K562 (cell line): ENCODE results near the gene UBAP2. TPM values are rescaled to one million over a fixed set of nuclear protein-coding genes. Genes with fewer than 3 reads are reported as not detected.

Experiments used
- ATAC-seq: fragments of 200-7000 bp; cut with Tn5 transposase; 3 replicates; pipeline ENCODE4 v1.9.1; 2020; ENCODE audit warnings: moderate library complexity
- BruUV-seq: library from RNA; stranded (reverse); fragments of 400-500 nt; replicated peaks from 2 replicates; lab custom pipeline; 2021; lab: Mats Ljungman, UMichigan
- CTCF ChIA-PET: fragments of 300-600 bp; formaldehyde crosslinking; extraction: SDS; loops from one replicate; lab custom pipeline; 2021; ENCODE audit warnings: low intra/inter-chr PET ratio; lab: Yijun Ruan, JAX
- POLR2A ChIA-PET: fragments of 300-600, 350-650 bp; sonication (Branson Sonifier 250); formaldehyde crosslinking; extraction: SDS; loops from one replicate; lab custom pipeline; 2021; ENCODE audit warnings: antibody characterized with exemption, inconsistent platforms; lab: Yijun Ruan, JAX
- DNase-seq, 4 experiments: peaks; one replicate each; pipeline versions ENCODE4 v3.0.0 to v3.0.0-alpha.2; 2011 to 2018; ENCODE audit warnings: low spot score in 3 of 4, mixed read lengths in 3 of 4; ENCODE audit errors: extremely low read depth in 1 of 4
- FAIRE-seq: peaks from 2 replicates; lab custom pipeline; 2011; peaks lifted over from hg19 to GRCh38; lab: Jason Lieb, UNC
- H2AFZ ChIP-seq: 2 replicates; pipeline ENCODE4 v1.6.0; 2011; ENCODE audit warnings: low read depth, low read length, control low read depth, inconsistent platforms
- H3K27ac ChIP-seq: fragments of 200-600 bp; 3 replicates; pipeline ENCODE4 v1.8.0; 2011; ENCODE audit warnings: low read depth, mild to moderate bottlenecking, control low read depth, inconsistent platforms, low read length, moderate library complexity, mixed read lengths; ENCODE audit errors: extremely low read depth
- H3K27me3 ChIP-seq, 2 experiments: fragments of 300-600 bp in 1 of 2; 2 replicates in 1 of 2; 3 replicates in 1 of 2; pipeline versions ENCODE4 v1.6.0 to v1.8.0; 2011; ENCODE audit warnings: inconsistent platforms in 2 of 2, low read length in 2 of 2, mild to moderate bottlenecking in 1 of 2, mixed read lengths in 1 of 2, moderate library complexity in 1 of 2; ENCODE audit not compliant: control insufficient read depth in 2 of 2, insufficient read depth in 2 of 2
- H3K36me3 ChIP-seq: fragments of 300-600 bp; 3 replicates; pipeline ENCODE4 v1.8.0; 2011; ENCODE audit warnings: mild to moderate bottlenecking, low read length, inconsistent platforms; ENCODE audit not compliant: control insufficient read depth, insufficient read depth
- H3K4me1 ChIP-seq, 2 experiments: fragments of 200-600 bp in 1 of 2; replicated peaks in 1 of 2; 2 replicates in 1 of 2; 3 replicates in 1 of 2; pipeline versions ENCODE4 v1.5.1 to v1.8.0; 2011; ENCODE audit warnings: inconsistent platforms in 2 of 2, low read length in 2 of 2, mild to moderate bottlenecking in 1 of 2, mixed read lengths in 1 of 2, moderate library complexity in 1 of 2; ENCODE audit not compliant: control insufficient read depth in 2 of 2, insufficient read depth in 2 of 2
- H3K4me2 ChIP-seq: 2 replicates; pipeline ENCODE4 v1.6.1; 2011; ENCODE audit warnings: low read length, control low read depth, inconsistent platforms, mixed read lengths; ENCODE audit not compliant: insufficient read depth
- H3K4me3 ChIP-seq: fragments of 200-600 bp; sonication (generic), shearing (Covaris generic); 2 replicates; pipeline ENCODE4 v1.5.1; 2016; ENCODE audit warnings: control low read depth, inconsistent platforms
- H3K79me2 ChIP-seq: fragments of 200-600 bp; 3 replicates; pipeline ENCODE4 v1.8.0; 2011; ENCODE audit warnings: low read length, inconsistent platforms; ENCODE audit not compliant: control insufficient read depth, insufficient read depth
- H3K9ac ChIP-seq, 2 experiments: 2 replicates each; pipeline versions ENCODE4 v1.6.0 to v1.6.1; 2011; ENCODE audit warnings: low read depth in 2 of 2, low read length in 2 of 2, control low read depth in 1 of 2, inconsistent platforms in 1 of 2, mild to moderate bottlenecking in 1 of 2, mixed read lengths in 1 of 2; ENCODE audit not compliant: insufficient read depth in 1 of 2
- H3K9me1 ChIP-seq: one replicate; pipeline ENCODE4 v1.6.0; 2011; ENCODE audit warnings: inconsistent platforms, mild to moderate bottlenecking, low read length, moderate library complexity; ENCODE audit not compliant: control insufficient read depth, insufficient read depth
- H3K9me3 ChIP-seq: replicated peaks from 2 replicates; pipeline ENCODE4 v1.5.1; 2011; ENCODE audit warnings: low read depth, low read length, inconsistent platforms; ENCODE audit not compliant: control insufficient read depth, insufficient read depth
- H4K20me1 ChIP-seq: replicated peaks from 2 replicates; pipeline ENCODE4 v1.6.1; 2011; ENCODE audit warnings: low read length, inconsistent platforms, mixed read lengths; ENCODE audit not compliant: control insufficient read depth, insufficient read depth
- E2F6 ChIP-seq, 2 experiments: IDR thresholded peaks; 2 replicates each; pipeline ENCODE4 v1.6.1; 2011; ENCODE audit warnings: borderline replicate concordance in 1 of 2, control low read depth in 1 of 2, low read depth in 1 of 2, low read length in 1 of 2, mild to moderate bottlenecking in 1 of 2, mixed read lengths in 1 of 2, moderate library complexity in 1 of 2; ENCODE audit not compliant: insufficient read depth in 1 of 2, insufficient read length in 1 of 2, poor library complexity in 1 of 2, severe bottlenecking in 1 of 2; ENCODE audit errors: extremely low read depth in 1 of 2
- RAD51 ChIP-seq: fragments of 450-650 bp; IDR thresholded peaks from 2 replicates; pipeline ENCODE4 v1.7.1; 2016; ENCODE audit warnings: low read depth, mild to moderate bottlenecking, borderline replicate concordance
- RERE ChIP-seq: sonication (generic); formaldehyde crosslinking; IDR thresholded peaks from 2 replicates; pipeline ENCODE4 v1.8.0; 2023; ENCODE audit warnings: missing genetic modification reagents, mild to moderate bottlenecking, borderline replicate concordance
- SMAD1 ChIP-seq: fragments of 150-350 bp; IDR thresholded peaks from 2 replicates; pipeline ENCODE4 v1.6.1; 2014; ENCODE audit warnings: low read length, low read depth; ENCODE audit not compliant: partially characterized antibody
- SP2 ChIP-seq: IDR thresholded peaks from 2 replicates; pipeline ENCODE4 v1.6.1; 2011; ENCODE audit warnings: mild to moderate bottlenecking, low read depth, low read length, moderate library complexity; ENCODE audit not compliant: poor library complexity, severe bottlenecking; ENCODE audit errors: extremely low read depth
- TAF1 ChIP-seq: IDR thresholded peaks from 2 replicates; pipeline ENCODE4 v1.6.1; 2011; ENCODE audit warnings: mild to moderate bottlenecking, low read length, moderate library complexity; ENCODE audit not compliant: insufficient read depth, control insufficient read depth, severe bottlenecking; ENCODE audit errors: extremely low read depth
- ZBTB33 ChIP-seq: sonication (generic); formaldehyde crosslinking; IDR thresholded peaks from 2 replicates; pipeline ENCODE4 v1.8.1; 2023; ENCODE audit warnings: mild to moderate bottlenecking, missing genetic modification reagents
- ZFP1 ChIP-seq: fragments of 450-650 bp; formaldehyde crosslinking; IDR thresholded peaks from 2 replicates; pipeline ENCODE4 v1.4.0; 2020; ENCODE audit warnings: mild to moderate bottlenecking, mixed read lengths
- ZNF408 ChIP-seq: fragments of 250-450 bp; sonication (Bioruptor Pico); IDR thresholded peaks from 2 replicates; pipeline ENCODE4 v1.4.0; 2020; ENCODE audit warnings: low read depth, mild to moderate bottlenecking, moderate library complexity
- ZNF75A ChIP-seq: fragments of 450-650 bp; formaldehyde crosslinking; IDR thresholded peaks from 2 replicates; pipeline ENCODE4 v1.4.0; 2020; ENCODE audit warnings: mild to moderate bottlenecking
- WGBS: fragments of 100-300 bp; shearing (Covaris generic); methylation state at CpG from one replicate; pipeline ENCODE4 v1.1.6; 2016; ENCODE audit warnings: low coverage, mixed read lengths; ENCODE audit not compliant: insufficient coverage; ENCODE audit errors: missing lambda C conversion rate; 5-methylcytosine and 5-hydroxymethylcytosine counted together
- in situ Hi-C: fragments of 300-500 bp; cut with MboI; formaldehyde crosslinking; loops from 4 replicates; pipeline ENCODE4 v1.15.0; 2018; ENCODE audit warnings: inconsistent platforms, mixed read lengths
- intact Hi-C: fragments of 100-400 bp; cut with micrococcal nuclease; formaldehyde crosslinking; loops from 2 replicates; pipeline ENCODE4 v1.14.2; 2022
- polyA plus RNA-seq, 8 experiments: library from polyadenylated mRNA; depleted of rRNA in 4 of 8; stranded (reverse) in 5 of 8; unstranded in 3 of 8; fragments of >200 nt; fragmentation: Nextera tagmentation in 2 of 8; fragmentation: Illumina TruSeq in 1 of 8; extraction: Ambion mirVana in 2 of 8; extraction: Trizol in 1 of 8; gene quantifications; 2 replicates each; pipeline versions ENCODE4 v1.2.1 to v1.2.3, GENCODE V29; 2011 to 2014; ENCODE audit warnings: inconsistent platforms in 1 of 8, missing spikeins in 1 of 8
- total RNA-seq, 7 experiments: library from RNA; depleted of rRNA in 6 of 7; stranded (reverse); fragments of >200 nt in 6 of 7; fragmentation: Illumina TruSeq in 2 of 7; extraction: Trizol in 2 of 7; gene quantifications; 2 replicates each; pipeline versions ENCODE4 v1.2.1 to v1.2.3, GENCODE V29; 2011 to 2021; ENCODE audit warnings: low replicate concordance in 1 of 7

Gene UBAP2
- total and polyA plus RNA-seq, 9 of the 15 experiments (the other 6 are each of a cell fraction or from before 2014, with no cell fraction given) = 8.7 to 47.9 (median 18.7) TPM

DNA sequence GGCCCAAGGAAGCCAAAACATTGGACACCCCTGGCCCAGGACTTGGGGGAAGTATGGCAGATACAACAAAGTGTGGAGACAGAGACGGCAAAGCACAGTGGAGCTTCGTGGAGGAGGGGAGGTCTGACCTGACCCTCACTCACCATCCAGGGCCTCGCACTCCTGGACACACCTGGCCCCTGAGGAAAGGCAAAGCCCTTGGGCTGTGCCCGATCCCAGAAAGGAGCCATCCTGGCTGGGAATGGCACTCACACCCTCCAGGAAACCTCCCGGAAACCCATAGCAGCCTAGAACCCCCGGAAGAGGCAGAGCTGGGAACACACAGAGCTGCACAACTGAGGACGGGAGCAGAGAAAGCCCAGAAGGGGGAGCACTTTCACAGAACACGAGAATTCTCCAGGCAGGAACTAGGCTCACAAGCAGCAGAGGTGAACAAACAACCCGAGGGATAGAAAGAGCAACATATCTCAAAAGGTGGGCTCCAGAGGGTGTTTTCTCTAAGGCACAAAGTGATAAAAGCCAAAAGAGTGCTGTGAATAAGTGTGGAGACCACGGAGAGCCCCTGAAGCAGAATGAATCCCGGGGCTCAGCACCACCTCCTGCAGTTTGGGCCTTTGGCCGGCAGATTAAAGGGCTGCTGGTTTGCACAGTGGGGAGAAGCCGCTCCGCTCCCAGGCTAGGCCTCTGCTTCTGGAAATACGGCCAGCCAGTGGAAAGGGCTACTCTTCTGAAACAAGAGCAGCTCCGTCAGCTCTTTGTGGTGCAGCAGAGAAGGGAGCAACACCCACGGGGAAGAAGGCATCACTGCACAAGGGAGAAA is 123.5 kb downstream of the UBAP2 start:
- FAIRE-seq (peak; percentile 40), ATAC-seq (peak; percentile 72), DNase-seq (peak in 2 of 4 experiments; percentile 30 to 50)
- H3K36me3 ChIP-seq = peaks cover 96% of the 10 kb centered on the region
- H4K20me1 ChIP-seq = no peaks in the 10 kb centered on the region
- no peaks in the 10 kb centered on the region for H3K9me3 ChIP-seq
- no peak overlapping the region for H2AFZ ChIP-seq
- H3K9me1 ChIP-seq = no peaks in the 10 kb centered on the region
- no peak overlapping the region for H3K4me3 ChIP-seq
- no TSS peak for BruUV-seq
- WGBS = 80% methylated on average over 12 of the region's 17 CpGs
- intact Hi-C loops = loop anchor here (10.0 kb wide), 2 partner anchors 150 to 190 kb away; no protein-coding TSS in a partner anchor
- H3K27ac ChIP-seq = no peak overlapping the region
- H3K27me3 ChIP-seq = no peaks in the 10 kb centered on the region
- POLR2A ChIA-PET = interaction anchor here (1.0 to 1.5 kb wide), 5 partner anchors 10 to 114 kb away, joined by 3 to 5 read pairs (median 3); no protein-coding TSS in a partner anchor
- no peak overlapping the region for H3K4me2 ChIP-seq
- H3K9ac ChIP-seq = peak overlapping the region in 1 of 2 experiments; percentile 53; a peak in 1 of 4 replicates
- no peaks in the 10 kb centered on the region for H3K4me1 ChIP-seq
- CTCF ChIA-PET = no interaction called here
- in situ Hi-C loops = no loop called here
- no peaks in the 10 kb centered on the region; the same call in 2 of the 3 replicates for H3K79me2 ChIP-seq
- no peak for TF ChIP-seq RERE (CRISPR knock-in tag)
- TF ChIP-seq SP2 = no peak
- no peak for TF ChIP-seq ZBTB33
- TF ChIP-seq E2F6 (IDR thresholded peaks at IDR 0.05; ENCODE audit: borderline replicate concordance in 1 of 2, extremely low read depth in 1 of 2, insufficient read depth in 1 of 2, insufficient read length in 1 of 2, low read depth in 1 of 2, low read length in 1 of 2, poor library complexity in 1 of 2, severe bottlenecking in 1 of 2) = no peak
- no peak for TF ChIP-seq TAF1
- no peak for TF ChIP-seq ZFP1 (CRISPR knock-in tag)
- no peak for TF ChIP-seq ZNF408
- TF ChIP-seq ZNF75A (CRISPR knock-in tag) = no peak
- TF ChIP-seq RAD51 = no peak
- TF ChIP-seq SMAD1 = no peak
